ENCODE results near the gene COA3.

GRCh38 chr17:42792545-42792944 lies 6.0 kb downstream of the COA3 start:
- TF ChIP-seq OSR1 (CRISPR knock-in tag; IDR thresholded peaks at IDR 0.05) (no peak), CSDC2 (CRISPR knock-in tag; IDR thresholded peaks at IDR 0.05) (no peak), ARNTL (CRISPR knock-in tag; IDR thresholded peaks at IDR 0.05; ENCODE audit: borderline replicate concordance, low read depth) (no peak), ZNF8 (CRISPR knock-in tag; IDR thresholded peaks at IDR 0.05) (no peak)
